Hepatocyte (in vitro differentiated cells): ENCODE results near the gene MAN1B1. TPM values are rescaled to one million over a fixed set of nuclear protein-coding genes. Genes with fewer than 3 reads are reported as not detected.

Experiments used
- DNase-seq: peaks from one replicate; pipeline ENCODE4 v3.0.0-alpha.2; 2016; ENCODE audit warnings: low spot score
- H2AFZ ChIP-seq: fragments of 200-600 bp; sonication (generic); 2 replicates; pipeline ENCODE4 v1.6.0; 2016; ENCODE audit warnings: antibody characterized with exemption, mild to moderate bottlenecking
- H3K27ac ChIP-seq: fragments of 200-600 bp; sonication (generic); 2 replicates; pipeline ENCODE4 v1.5.1; 2016; ENCODE audit warnings: mild to moderate bottlenecking
- H3K27me3 ChIP-seq: fragments of 200-600 bp; sonication (generic); 2 replicates; pipeline ENCODE4 v1.6.1; 2016
- H3K36me3 ChIP-seq: fragments of 200-600 bp; sonication (generic); replicated peaks from 2 replicates; pipeline ENCODE4 v1.5.1; 2016; ENCODE audit warnings: low read depth; ENCODE audit not compliant: insufficient read depth
- H3K4me1 ChIP-seq: fragments of 200-600 bp; sonication (generic); 2 replicates; pipeline ENCODE4 v1.5.1; 2016; ENCODE audit warnings: mild to moderate bottlenecking, moderate library complexity; ENCODE audit not compliant: insufficient read depth
- H3K4me2 ChIP-seq: fragments of 200-600 bp; sonication (generic); 2 replicates; pipeline ENCODE4 v1.6.0; 2016
- H3K4me3 ChIP-seq: fragments of 200-600 bp; sonication (generic); 2 replicates; pipeline ENCODE4 v1.5.1; 2016; ENCODE audit warnings: mild to moderate bottlenecking
- H3K79me2 ChIP-seq: fragments of 200-600 bp; sonication (generic); 2 replicates; pipeline ENCODE4 v1.6.0; 2017; ENCODE audit warnings: mild to moderate bottlenecking
- H3K9me2 ChIP-seq: fragments of 200-600 bp; sonication (generic); replicated peaks from 2 replicates; pipeline ENCODE4 v1.6.0; 2017; ENCODE audit warnings: mild to moderate bottlenecking; ENCODE audit not compliant: insufficient read depth
- H3K9me3 ChIP-seq: fragments of 200-600 bp; sonication (generic); 2 replicates; pipeline ENCODE4 v1.5.1; 2016; ENCODE audit warnings: low read depth, mild to moderate bottlenecking
- H4K20me1 ChIP-seq: fragments of 200-600 bp; sonication (generic); 2 replicates; pipeline ENCODE4 v1.6.0; 2016; ENCODE audit warnings: mild to moderate bottlenecking; ENCODE audit not compliant: insufficient read depth, poor library complexity, severe bottlenecking
- CTCF ChIP-seq: fragments of 200-600 bp; sonication (generic); IDR thresholded peaks from 2 replicates; pipeline ENCODE4 v1.5.1; 2016; ENCODE audit warnings: antibody characterized with exemption, mild to moderate bottlenecking; ENCODE audit not compliant: poor library complexity
- EZH2 ChIP-seq: fragments of 200-600 bp; sonication (generic); IDR thresholded peaks from 2 replicates; pipeline ENCODE4 v1.6.1; 2016; ENCODE audit warnings: antibody characterized with exemption, mild to moderate bottlenecking, borderline replicate concordance
- EZH2phosphoT487 ChIP-seq: fragments of 200-600 bp; sonication (generic); IDR thresholded peaks from one replicate; pipeline ENCODE4 v1.6.1; 2018; ENCODE audit warnings: antibody characterized with exemption, mild to moderate bottlenecking, low read depth, moderate library complexity; ENCODE audit not compliant: unreplicated experiment, severe bottlenecking
- WGBS: methylation state at CpG from one replicate; pipeline ENCODE4 v1.1.6; 2016; ENCODE audit warnings: low lambda C conversion rate; ENCODE audit errors: missing lambda C conversion rate; 5-methylcytosine and 5-hydroxymethylcytosine counted together
- polyA plus RNA-seq: library from polyadenylated mRNA; unstranded; fragments of >200 nt; fragmentation: Nextera tagmentation; extraction: Ambion mirVana; gene quantifications from 2 replicates; pipeline ENCODE4 v1.2.1, GENCODE V29; 2016
- total RNA-seq: library from RNA; depleted of rRNA; stranded (reverse); fragments of >200 nt; gene quantifications from 2 replicates; pipeline ENCODE4 v1.2.3, GENCODE V29; 2014

MAN1B1 gene
- total and polyA plus RNA-seq, 2 experiments from 2014 or later, result 60.8 to 94.2 TPM

GRCh38 chr9:137110911-137111787 is 24.4 kb downstream of the MAN1B1 start:
- Histone ChIP-seq H3K4me3 (no peak overlapping the region), H3K27ac (no peak overlapping the region), H3K27me3 (no peaks in the 10 kb centered on the region), H3K4me1 (peaks cover 19% of the 10 kb centered on the region), H3K9me3 (no peaks in the 10 kb centered on the region), H3K79me2 (peaks cover 3% of the 10 kb centered on the region), H4K20me1 (no peaks in the 10 kb centered on the region), H3K9me2 (no peaks in the 10 kb centered on the region), H3K4me2 (no peak overlapping the region), H3K36me3 (no peaks in the 10 kb centered on the region), H2AFZ (no peak overlapping the region)
- TF ChIP-seq CTCF, result no peak
- no peak for TF ChIP-seq EZH2phosphoT487
- no peak for TF ChIP-seq EZH2
- WGBS, result 88% methylated on average over 24 of the region's 28 CpGs
- no peak for DNase-seq

- peaks cover 3% of the 10 kb centered on the region for H3K79me2 ChIP-seq
- no peaks in the 10 kb centered on the region for H3K9me2 ChIP-seq
- H3K36me3 ChIP-seq, result no peaks in the 10 kb centered on the region
- H3K4me2 ChIP-seq, result no peak overlapping the region
- H4K20me1 ChIP-seq, result no peaks in the 10 kb centered on the region
- H3K9me3 ChIP-seq, result no peaks in the 10 kb centered on the region
- H3K4me1 ChIP-seq, result peaks cover 27% of the 10 kb centered on the region
- H2AFZ ChIP-seq, result no peak overlapping the region
- TF ChIP-seq CTCF (no peak), EZH2phosphoT487 (no peak), EZH2 (no peak)
- no peaks in the 10 kb centered on the region for H3K27me3 ChIP-seq
- no peak overlapping the region for H3K27ac ChIP-seq
- 93% methylated on average over 27 of the region's 35 CpGs for WGBS
- no peak for DNase-seq
- no peak overlapping the region for H3K4me3 ChIP-seq
Measured at GRCh38 chr9:137111788-137112563, 25.2 kb downstream of the MAN1B1 start.

- Histone ChIP-seq H3K4me1 (peaks cover 35% of the 10 kb centered on the region), H3K27ac (no peak overlapping the region), H3K79me2 (peaks cover 3% of the 10 kb centered on the region), H3K9me2 (no peaks in the 10 kb centered on the region), H2AFZ (no peak overlapping the region), H3K4me2 (no peak overlapping the region), H3K27me3 (no peaks in the 10 kb centered on the region), H3K36me3 (no peaks in the 10 kb centered on the region), H4K20me1 (no peaks in the 10 kb centered on the region), H3K9me3 (no peaks in the 10 kb centered on the region), H3K4me3 (no peak overlapping the region)
- WGBS, result 96% methylated on average over 40 of the region's 42 CpGs
- no peak for DNase-seq
- TF ChIP-seq EZH2, result no peak
- no peak for TF ChIP-seq EZH2phosphoT487
- TF ChIP-seq CTCF, result no peak
Measured at GRCh38 chr9:137112564-137113384, 26.0 kb downstream of the MAN1B1 start.
